NCI-H1105 (cell line): ENCODE data around the gene SPOPL.
"Not testable (repeated sequence)": the region's sequence is repeated elsewhere in the genome, so short reads cannot be mapped to it uniquely, and the experiment has no call there.

Source experiments
- DNase-seq: peaks from one replicate; lab custom pipeline; 2025; lab: John Stamatoyannopoulos, UW

The SPOPL gene

GRCh38 chr2:138494265-138494966 is 7.2 kb upstream of the SPOPL start:
- no peak for DNase-seq

DNA sequence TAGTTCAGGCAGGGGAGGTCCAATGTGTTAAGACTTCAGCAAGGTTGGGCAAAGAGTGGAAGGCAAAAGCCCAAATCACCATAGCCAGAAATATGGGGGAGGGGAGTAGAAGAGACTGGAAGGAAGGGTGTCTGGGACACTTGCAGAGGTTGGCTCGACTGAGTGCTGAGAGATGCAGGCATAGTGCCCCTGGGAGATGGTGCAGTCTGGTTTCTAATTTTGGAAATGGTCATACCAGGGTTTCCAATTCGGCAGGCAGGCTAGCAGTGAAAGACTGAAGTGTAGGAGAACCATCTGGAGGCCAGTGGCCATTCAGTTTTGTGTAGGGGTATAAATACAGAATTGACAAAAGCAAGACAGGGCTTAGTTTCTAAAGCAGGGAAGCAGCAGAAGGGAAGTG is 6.2 kb upstream of the SPOPL start:
- DNase-seq = no peak

DNA sequence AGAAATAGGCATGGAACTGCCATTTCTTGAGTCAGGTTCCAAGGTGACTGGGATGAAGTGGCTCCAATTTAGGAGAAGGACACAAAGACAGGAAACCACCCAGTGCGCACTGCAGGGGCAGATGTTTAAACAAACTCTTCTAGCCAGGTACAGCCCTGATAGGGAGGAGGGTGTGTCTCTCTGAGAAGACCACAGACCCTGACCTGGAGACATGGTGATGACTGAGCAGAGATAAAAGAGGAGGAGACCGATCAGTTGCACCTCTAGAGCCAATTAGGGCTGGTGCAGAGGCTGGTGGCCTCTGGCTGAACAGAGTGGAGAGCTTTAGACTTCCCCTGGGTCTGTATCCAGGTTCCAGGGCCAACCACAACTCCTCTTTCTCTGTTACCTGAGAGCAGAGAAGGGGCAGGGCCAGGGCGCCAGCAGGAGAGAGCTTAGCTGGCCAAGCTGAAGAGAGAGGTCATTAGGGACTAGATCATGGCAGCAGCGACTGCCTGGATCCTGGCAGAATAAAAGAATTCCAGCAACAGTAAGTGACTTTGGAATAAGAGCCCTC is 5.4 kb upstream of the SPOPL start:
- DNase-seq = no peak

- no peak for DNase-seq
These were observed 4.3 kb upstream of the SPOPL start for GRCh38 chr2:138497294-138497693.

DNA sequence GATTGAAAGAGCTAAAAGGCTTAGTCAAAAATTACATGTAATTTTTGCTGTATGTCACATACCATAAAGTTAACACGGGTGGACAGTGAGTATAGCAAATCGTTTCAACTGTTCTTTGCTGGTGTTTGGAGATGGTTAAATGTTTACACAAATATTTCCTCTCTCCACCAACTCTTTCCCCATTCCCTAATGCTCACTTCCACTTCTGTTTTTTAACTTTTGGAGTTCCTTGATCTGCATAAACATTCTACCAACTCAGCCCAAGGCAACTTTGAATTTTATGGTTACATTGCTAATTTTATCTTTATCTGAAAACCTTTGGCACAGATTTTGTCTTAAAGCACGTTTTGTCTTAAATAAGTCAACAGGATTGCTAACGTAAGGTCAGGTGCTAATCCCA is 1.9 kb upstream of the SPOPL start:
- no peak for DNase-seq

GRCh38 chr2:138500592-138501424 is 762 bp upstream of the SPOPL start:
- DNase-seq = no peak

DNA sequence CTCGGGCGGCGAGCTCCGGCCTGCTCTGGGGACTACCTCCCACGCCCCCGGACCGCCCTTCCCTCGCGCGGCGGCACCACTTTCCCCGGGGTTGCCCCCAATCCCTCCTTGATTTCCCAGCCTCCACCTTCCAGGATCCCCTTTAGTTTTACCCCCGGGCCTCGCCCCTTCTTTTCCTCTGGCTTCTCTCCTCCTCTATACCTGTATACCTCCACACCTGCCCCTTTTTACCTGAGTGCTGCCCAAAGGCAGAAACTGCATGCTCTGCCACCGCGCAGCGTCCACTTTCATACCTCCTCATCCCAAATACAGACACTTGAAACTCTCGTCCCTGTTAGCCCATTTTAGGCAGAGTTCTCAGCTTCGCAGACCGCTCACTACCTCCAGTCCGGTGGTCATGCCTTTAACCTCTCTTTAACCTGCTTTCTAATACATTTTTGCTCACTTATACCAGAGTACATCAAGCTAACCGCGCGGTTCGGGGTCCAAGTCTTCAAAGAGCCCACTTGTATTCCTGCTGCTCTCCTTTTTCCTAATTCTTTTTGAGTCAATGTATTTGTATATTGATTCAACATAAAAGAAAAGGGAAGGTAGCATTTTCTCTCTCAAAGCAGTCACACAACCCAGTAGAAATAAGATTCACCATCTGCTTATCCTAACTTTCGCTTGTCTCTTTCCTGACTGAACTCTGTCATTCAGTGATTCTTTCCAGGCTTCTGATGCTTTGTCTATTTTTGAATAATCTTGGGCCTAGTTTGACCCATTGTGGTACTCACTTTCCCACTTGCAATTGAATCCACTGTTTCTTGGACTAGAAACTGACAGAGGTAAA is 901 bp downstream of the SPOPL start:
- peak; percentile 17 for DNase-seq

DNA sequence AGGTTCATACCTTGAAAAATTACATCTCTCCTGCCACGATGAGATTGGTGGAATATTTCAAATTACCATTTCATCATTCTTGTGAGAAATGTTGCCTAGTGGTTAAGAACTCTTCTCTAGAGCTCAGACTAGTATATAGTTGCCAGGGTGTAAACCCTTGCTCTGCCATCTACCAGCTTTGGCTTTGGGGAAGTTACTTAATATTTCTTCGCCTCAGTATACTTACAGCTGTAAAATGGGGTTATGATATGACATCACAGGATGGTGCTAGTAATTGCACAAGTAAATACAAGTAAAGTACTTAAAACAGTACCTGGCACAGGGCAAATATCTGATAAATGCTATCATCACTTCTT is 1.5 kb downstream of the SPOPL start:
- DNase-seq = no peak

- DNase-seq = no peak
These were observed 2.1 kb downstream of the SPOPL start for GRCh38 chr2:138503652-138504051.

DNA sequence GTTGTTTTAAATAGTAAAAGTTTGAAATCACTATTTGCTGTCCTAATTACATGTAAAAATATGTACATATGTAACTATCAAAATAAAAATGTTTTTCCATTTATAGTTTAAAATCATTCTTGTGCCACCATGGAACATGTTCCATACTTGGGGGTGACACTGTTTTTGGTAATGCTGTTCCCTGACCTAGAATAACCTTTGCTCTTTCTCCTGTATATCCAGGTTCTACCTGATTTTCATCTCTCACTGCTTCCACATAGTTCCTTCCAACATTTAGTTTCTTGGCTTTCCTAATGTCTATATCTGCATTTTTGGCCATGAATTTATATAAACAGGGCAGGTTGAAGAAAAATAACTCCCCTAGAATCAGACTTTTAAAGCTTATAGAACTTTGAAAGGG is 2.5 kb downstream of the SPOPL start:
- DNase-seq = no peak

- DNase-seq = no peak
These were observed 3.1 kb downstream of the SPOPL start for GRCh38 chr2:138504546-138505235.

DNA sequence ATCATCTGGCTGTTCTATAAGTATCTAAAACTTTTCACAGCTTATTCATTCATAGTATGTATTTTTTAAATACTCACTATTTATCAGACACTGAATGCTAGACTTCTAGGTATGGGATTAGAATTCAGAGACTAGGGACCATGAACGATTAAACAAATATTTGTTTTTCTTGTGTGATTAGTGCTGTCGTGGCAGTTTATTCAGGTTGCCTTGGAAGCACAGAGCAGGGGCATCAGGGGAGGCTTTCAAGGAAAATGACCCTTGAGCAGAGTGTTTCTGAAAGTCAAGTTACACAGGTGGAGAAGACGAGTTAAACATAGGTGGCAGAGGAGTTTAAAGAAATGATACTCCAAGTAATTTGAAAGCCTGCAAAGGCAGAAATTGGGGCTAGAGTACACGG is 5.7 kb downstream of the SPOPL start:
- DNase-seq = peak; percentile 45

DNA sequence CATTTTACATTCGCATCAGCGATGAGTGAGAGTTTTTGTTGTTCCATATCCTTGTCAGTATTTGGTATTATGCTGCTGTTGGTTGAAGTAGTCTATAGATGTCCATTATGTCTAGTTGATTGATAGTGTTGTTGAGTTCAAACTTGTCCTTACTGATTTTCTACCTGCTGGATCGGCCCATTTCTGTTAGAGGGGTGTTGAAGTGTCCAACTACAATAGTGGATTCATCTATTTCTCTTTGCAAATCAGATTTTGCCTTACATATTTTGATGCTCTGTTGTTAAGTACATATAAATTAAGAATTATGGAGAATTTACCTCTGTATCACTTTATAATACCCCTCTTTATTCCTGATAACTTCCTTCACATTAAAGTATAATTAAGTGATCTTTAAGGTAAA is 8.7 kb downstream of the SPOPL start:
- no peak for DNase-seq

DNA sequence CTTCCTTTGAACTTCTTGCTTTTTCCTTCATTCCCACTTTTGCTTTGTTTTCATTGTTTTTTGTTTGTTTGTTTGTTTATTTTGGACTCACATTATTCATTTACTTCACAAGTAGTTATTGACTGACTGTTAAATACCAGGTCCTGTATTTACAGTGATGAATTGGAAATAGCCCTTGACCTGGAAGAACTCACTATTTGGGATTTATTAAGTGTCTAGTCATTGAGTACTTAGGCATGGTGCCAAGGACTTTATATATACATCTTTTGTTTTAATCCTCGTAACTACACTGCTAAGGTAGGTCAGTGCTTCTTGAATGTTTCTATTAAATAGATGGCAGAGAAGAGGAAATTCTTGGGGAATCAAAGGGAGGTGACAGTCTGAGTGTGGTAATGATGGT is 11.1 kb downstream of the SPOPL start:
- no peak for DNase-seq

DNA sequence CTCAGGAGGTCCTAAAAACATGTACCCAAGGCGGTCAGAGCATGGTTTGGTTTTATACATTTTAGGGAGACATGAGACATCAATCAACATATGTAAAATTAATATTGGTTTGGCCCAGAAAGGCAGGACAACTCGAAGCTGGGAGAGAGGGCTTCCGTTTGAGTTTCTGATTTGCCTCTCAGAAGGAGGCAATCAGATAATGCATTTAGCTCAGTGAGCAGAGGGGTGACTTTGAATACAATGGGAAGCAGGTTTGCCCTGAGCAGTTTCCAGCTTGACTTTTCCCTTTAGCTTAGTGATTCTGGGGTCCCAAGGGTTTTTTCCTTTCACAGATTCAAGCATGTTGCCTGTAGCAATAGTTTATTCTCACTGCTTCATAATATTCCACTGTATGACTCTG is 12.6 kb downstream of the SPOPL start:
- DNase-seq = no peak

DNA sequence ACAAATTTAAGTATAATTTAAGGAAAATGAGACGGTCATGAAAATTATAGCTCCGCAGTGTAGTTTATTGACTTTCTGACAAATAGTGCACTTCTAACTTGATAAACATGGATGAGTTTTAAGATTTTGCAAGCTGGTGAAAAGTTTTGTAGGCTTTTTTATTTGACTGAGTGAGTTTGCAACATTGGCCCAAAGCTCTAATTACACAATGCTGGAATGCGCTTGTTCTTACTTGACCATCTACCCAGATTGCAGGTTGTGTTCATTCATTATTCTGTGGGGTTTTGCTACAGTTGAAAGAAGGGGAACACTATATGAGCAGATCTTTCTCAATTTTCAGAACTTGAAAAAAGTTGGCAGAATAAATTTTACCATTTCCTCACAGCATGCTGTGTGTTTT is 13.5 kb downstream of the SPOPL start:
- DNase-seq = no peak

DNA sequence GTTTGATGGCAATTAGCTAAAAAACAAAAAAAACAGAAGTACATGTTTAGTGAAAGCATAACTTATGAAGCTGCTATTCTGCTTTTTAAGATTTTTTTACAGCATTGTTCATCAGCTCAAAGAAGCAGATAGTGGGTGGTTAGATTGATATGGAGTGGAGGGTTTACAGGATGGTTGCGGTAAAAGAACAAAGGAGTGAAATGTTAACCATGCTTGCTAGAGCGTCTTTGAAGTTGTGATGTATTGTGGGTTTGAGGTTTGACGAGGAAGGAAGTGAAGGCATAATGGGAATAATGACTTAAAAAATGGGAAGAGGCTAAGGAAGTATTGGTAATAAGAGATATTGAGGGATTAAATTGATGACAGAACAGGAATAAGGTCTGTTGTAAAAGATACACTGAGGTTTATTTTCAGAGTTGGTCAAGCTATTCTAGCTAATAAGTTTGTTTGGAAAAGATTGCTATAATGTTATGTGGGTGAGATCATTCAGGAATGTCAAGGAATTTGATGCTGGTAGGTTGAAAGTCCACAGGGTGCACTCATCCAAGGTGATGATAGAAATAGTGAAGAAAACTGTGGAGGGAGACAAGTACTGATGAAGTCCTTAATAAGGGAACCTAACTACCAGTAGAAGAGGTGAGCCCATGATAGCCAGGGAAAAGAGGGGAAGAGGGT is 14.6 kb downstream of the SPOPL start:
- DNase-seq = no peak

- no peak for DNase-seq
These were observed 17.3 kb downstream of the SPOPL start for GRCh38 chr2:138518860-138519259.

GRCh38 chr2:138521821-138522220 is 20.3 kb downstream of the SPOPL start:
- no peak for DNase-seq

GRCh38 chr2:138522556-138522955 is 21.0 kb downstream of the SPOPL start:
- DNase-seq = no peak

DNA sequence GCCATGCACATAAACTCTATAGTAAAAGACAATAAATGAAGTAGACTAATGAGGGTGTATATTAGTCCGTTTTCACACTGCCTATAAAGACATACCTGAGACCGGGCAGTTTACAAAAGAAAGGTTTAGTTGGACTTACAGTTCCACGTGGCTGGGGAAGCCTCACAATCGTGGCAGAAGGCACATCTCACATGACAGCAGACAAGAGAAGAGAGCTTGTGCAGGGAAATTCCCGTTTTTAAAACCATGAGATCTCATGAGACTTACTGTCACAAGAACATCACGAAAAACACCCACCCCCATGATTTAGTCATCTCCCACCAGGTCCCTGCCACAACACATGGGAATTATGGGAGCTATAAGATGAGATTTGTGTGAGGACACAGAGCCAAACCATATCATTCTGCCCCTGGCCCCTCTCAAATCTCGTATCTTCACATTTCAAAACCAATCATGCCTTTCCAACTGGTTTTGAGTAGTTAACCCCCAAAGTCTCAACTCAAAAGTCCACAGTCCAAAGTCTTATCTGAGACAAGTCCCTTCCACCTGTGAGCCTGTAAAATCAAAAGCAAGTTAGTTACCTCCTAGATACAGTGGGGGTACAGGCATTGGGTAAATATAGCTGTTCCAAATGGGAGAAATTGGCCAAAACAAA is 21.6 kb downstream of the SPOPL start:
- not testable (repeated sequence) for DNase-seq
